ENCODE results near the gene MIAT. TPM values are rescaled to one million over a fixed set of nuclear protein-coding genes. Genes with fewer than 3 reads are reported as not detected.

Gene MIAT
- total RNA-seq, 1 donor from 2014 or later = 47.8 TPM

DNA sequence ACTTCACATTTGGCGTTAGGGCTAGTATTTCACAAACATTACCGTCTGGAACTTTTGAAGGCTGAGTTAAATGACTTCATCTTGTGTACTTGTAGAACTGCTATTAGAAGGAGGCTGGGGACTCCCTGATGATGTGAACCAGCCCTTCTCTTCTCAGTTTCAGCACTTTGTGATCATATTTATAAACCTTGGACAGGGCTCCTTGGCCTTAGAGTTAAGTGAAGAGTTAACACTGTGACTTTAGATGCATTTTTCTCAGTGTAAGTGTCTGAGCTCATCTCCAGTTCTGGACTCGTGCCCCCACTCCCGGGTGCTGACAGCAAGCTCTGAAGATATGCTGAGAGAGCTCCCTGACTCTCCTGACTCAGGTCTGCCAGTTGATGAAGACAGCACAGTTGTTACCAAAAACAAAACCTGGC, 8.4 kb downstream of the MIAT start:
- intact Hi-C loops (cut with micrococcal nuclease) = loop anchor here (1.0 kb wide), 1 partner anchor 163 kb away; no protein-coding TSS in a partner anchor

DNA sequence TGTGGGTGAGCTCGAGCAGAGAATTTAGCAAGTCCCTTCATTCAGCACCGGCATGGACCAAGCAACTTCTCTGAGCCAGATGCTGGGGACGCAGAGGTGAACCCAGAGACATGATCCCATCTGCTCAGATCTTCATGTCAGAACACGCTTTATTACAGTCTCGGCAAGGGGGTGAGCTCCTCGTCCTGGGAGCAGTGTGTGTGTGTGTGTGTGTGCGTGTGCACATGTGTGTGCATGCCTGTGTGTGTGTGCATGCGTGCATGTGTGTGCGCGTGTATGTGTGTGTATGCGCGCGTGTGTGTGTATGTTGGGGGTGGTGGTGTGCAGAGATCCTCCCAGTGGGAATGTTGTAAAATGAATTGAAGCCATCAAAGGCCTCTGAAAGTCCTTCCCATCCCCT, 9.8 kb downstream of the MIAT start:
- intact Hi-C loops (cut with micrococcal nuclease) = no loop called here

DNA sequence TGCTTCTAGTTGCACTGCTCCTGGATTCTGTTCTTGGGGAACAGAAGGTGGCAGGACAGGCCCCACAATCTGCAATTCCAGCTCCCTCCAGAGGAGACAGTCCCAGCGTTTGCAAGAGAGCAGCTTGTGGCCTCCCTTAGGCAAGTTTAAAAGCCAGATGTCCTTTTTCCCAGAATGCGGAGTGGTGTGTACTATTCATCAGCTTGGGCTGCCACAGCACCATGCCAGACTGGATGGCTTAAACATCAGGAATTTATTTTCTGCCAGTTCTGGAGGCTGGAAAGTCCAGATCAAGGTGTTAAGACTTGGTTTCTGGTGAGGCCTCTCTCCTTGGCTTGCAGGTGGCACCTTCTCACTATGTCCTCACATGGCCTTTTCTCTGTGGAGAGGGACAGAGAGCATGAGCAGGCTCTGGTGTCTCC, 11.7 kb downstream of the MIAT start:
- intact Hi-C loops (cut with micrococcal nuclease) = no loop called here

DNA sequence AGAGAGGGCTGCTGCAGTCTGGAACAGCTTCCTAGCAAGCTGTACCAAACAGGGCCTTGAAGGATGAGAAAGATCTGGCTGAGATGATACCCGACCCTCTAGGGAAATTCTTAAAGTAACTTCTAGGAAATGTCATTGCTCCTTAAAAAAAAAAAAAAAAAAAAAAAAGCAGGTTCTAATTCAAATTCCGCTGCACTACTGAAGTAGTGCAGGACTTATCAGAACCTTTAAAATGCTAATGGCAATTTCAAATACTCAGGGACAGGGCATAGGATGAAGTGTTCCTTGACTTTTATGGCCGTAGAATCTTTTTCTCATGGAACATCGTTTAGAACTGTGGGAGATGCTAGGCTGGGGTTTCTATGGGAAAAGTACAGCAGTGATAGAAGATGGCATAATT, 13.1 kb downstream of the MIAT start:
- intact Hi-C loops (cut with micrococcal nuclease) = loop anchor here (2.0 to 10.0 kb wide), 4 partner anchors 28 to 1247 kb away; partner anchors contain the start of gene PITPNB

DNA sequence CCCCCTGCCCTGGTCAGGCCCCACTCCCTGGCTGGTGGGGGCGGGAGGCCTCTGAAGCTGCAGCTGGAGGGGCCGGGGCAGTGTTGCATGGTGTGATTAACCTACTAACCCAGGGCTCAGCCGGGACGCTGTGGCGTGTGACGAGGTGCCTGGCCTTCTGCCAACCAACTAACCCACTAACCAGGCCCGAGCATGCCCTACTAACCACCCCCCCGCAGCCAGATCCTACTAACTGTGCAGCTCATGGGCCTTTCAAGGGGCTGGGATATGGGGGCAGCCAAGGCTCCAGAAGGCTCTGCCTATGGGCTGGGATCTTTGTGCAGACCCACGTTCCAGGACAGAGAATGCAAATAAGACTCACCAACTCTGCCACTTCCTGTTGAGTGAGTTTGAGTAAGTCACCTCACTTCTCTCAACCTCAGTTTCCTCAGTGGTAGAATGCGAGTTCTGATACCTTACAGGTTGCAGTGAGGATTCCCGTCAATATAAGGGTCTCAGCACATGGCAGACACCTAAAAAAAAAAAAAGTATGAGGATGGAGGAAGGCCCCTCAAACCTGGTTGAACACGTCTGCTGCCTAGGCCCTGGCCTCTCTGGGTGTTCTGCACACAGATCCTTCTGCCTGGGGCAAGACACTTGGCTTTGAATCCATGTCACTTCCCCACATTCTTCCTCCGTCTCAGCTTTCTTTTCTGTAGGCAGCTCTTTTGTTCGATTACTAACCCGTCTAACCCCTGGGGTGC, 14.1 kb downstream of the MIAT start:
- intact Hi-C loops (cut with micrococcal nuclease) = loop anchor here (1.0 to 10.0 kb wide), 9 partner anchors 12 to 1246 kb away; partner anchors contain the start of genes ASPHD2, HPS4, PITPNB and SRRD

DNA sequence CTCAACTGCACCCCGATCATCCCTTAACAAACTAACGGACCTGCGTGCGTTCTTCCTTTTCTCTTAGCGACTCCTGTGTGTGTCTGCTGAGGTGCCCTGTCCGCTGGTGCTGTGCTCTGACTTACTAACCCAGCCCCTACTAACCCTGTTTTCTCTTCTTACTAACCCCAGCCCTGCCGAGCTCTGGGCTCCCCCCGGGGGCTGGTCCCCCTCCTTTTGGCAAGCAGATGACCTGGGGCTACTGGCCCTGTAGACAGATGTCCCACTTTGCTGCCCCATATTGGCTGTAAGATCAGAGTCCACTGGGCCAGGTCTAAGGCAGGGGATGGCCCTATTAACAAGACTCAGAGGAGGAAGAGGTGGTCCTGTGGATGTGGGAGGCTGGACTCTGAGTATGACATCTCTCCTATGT, 14.7 kb downstream of the MIAT start:
- intact Hi-C loops (cut with micrococcal nuclease) = loop anchor here (1.0 to 10.0 kb wide), 8 partner anchors 13 to 1245 kb away; partner anchors contain the start of genes ASPHD2, HPS4, PITPNB and SRRD

DNA sequence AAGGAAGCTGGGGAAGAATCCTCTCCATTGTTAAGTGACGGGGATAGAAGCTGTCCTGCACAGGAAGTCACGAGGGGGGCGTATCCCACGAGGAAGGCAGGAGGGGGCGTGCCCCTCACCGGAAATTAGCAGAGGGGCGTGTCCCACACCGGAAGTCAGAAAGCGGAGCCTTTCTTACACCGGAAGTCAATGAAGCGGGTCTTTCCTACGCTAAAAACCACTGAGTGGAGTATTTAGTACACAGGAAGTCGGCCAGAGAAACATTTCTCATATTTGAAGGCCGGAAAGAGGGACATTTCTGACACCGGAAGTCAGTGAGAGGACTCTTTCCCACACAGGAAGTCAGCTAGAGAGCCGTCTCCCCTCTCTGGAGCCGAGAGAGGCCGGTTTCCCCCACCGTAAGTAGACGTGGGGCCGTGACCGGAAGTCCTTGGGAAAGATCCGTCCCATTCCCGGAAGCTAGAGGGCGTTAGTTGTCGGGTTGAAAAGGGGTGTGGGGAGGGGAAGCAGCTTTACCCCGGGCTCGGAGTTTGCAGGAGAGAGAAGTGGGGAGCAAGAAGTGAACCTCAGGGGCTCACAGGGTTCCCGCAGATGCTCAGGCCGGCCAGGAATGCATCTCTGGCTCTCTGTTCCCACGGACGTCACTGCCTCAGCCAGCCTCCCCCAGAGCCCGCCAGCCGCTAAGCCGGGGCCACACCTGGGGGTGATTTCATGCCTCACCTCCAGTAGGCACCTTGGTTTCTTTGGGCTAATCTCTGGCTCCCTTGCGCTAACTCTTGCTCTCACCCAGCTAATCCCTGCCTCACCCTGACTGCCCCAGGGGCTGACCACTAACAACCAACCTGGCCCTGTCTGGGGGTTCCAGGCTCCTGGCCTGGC, 15.4 kb downstream of the MIAT start:
- intact Hi-C loops (cut with micrococcal nuclease) = loop anchor here (1.0 to 10.0 kb wide), 8 partner anchors 14 to 1244 kb away; partner anchors contain the start of genes ASPHD2, HPS4, PITPNB and SRRD

DNA sequence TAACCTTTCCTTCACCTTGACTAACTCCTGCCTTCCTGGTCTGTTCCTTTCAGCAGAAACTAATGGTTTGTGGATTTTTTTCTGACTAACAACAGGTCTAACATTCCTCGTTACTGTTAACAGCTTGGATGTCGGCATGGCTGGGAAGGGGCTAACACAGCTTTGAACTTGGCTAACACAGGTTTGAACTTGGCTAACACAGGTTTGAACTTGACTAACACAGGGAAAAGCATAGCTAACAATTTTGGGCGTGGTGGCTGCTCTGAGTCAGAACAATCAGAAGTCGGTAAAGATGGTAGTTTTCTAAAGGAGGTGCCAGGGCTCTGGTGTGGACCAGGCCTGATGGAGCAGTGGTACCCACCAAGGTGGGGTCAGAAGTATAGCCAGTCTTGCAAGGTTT, 16.1 kb downstream of the MIAT start:
- intact Hi-C loops (cut with micrococcal nuclease) = loop anchor here (5.0 to 10.0 kb wide), 3 partner anchors 61 to 1244 kb away; partner anchors contain the start of gene PITPNB

DNA sequence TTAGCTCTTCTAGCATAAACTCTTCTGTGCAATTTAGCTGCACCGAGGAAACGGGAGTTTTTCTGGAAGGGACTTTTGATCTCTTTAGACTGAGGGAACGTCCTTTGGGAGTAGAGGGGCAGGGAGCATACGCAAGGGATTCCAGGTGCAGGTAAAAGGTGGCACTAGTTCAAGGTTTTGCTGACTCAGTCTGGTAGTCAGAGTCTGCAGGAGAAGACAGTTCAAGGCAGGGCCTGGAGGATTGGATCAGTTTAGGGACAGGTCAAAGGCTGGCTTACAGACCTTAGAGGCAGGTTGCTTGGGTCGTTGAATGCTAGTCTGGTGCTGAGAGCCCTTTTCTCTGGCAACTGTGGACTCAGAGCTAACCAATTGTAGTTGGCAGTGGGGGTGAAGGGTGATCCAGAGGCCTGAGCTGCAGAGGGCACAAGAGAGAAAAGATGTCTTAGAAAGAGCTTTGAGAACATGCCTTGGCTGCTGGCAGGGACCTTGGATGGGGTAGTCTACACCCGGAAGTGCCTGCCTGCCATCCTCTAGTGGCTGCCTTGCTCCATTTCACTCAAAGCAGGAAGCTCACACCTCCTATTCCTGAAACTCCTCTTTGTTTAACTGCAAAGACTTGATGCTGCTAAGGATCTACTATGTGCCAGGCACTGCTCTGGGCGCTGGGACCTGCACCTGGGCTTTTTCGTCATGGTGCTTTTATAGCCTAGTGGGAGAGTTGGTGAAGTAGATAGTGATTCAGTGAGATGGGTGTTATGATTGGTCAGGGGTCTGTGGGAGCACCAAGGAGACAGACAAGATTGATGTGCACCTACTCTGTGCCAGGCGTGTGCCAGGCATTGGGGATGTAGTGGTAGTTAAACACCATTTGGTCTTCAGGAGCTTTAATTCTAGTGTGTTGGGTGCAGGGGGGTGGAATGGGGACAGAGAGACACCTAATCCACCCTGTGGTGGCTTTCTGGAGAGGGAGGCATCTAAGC, 17.1 kb downstream of the MIAT start:
- intact Hi-C loops (cut with micrococcal nuclease) = loop anchor here (5.0 to 10.0 kb wide), 3 partner anchors 60 to 1243 kb away; partner anchors contain the start of gene PITPNB

DNA sequence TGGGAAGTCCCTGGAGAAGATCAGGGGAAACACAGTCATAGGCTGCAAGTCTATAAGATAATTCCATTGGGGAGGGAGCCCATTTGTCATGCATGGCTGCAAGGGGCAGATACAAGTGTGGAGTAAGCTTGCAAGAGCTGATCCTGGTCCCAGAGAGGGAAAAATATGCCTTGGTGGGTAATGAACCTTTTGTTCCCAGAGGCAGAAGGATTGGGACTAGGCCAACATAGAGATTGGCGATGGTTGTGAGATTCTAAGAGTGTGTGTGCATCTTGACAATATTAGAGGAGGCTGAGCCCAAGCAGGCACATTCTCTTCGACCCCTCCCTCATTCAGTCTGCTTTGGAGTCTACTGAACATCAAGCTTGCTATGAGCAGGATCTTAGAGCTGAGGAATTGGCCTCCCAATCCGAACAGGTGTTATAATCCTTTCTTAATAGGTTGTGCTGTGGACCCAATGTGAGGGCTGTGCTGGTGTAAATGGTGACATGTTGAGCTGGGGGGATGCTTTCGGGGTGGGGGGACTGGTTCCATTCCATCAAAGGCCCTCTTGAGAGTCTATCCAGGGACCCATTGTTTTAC, 18.4 kb downstream of the MIAT start:
- intact Hi-C loops (cut with micrococcal nuclease) = loop anchor here (10.0 kb wide), 1 partner anchor 59 kb away; no protein-coding TSS in a partner anchor

DNA sequence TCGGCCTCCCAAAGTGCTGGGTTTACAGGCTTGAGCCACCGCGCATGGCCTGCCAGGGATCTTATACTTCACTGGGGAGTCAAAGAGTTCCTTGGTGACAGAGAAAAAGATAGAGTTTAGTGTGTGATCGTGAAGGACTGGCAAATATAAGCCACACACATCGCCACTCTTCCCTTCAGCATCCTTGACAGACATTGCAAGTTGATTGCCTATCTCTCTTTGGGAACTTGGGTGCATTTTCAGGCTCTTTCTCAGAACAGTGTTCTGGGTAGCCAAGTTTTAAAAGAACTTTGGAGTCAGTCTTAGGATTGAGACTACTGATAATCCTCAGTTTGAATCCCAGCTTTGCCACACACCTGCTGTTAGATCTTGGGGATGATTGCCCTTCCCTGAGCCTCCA, 19.8 kb downstream of the MIAT start:
- intact Hi-C loops (cut with micrococcal nuclease) = loop anchor here (10.0 kb wide), 1 partner anchor 58 kb away; no protein-coding TSS in a partner anchor

DNA sequence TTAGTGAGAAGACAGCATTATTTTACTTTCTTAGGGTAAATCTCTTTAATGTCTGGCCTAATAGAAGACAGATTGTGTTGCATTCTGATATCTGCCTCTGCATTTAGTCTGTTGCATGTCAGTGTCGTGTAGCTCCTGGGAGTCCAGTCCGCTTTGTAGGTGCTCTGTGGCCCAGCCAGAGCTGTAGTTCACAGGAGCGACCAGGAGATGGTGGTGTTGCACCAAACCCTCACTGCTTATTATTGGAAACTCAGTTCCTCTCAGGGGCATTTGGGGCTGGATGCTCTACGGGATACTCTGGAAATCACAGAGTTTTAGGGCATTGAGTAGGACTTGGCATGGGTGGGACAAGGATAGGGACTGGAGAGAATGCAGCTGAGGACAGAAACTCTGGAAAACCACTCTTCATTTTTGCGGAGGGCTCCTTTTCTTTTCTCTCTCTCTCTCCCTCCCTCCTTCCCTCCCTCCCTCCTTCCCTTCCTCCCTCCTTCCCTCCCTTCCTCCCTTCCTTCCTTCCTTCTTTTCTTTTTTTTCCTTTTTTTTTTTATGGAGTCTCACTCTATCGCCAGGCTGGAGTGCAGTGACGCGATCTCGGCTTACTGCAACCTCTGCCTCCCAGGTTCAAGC, 21.7 kb downstream of the MIAT start:
- intact Hi-C loops (cut with micrococcal nuclease) = loop anchor here (10.0 kb wide), 1 partner anchor 56 kb away; no protein-coding TSS in a partner anchor

DNA sequence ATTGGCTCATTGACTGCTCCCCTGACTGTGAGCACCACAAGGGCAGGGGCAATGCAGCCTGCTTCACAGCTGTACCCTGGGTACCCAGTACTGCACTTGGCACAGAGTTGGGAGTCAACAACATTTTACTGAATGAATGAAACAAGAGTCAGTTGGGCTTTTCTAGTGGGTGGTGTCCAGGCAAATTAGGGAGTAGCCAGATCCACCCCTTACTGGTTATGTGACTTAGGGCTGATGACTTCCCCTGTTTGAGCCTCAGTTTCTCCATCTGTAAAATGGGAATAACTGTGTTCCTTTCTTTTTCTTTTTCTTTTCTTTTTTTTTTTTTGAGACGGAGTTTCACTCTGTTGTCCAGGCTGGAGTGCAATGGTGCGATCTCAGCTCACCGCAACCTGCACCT, 23.1 kb downstream of the MIAT start:
- intact Hi-C loops (cut with micrococcal nuclease) = no loop called here

DNA sequence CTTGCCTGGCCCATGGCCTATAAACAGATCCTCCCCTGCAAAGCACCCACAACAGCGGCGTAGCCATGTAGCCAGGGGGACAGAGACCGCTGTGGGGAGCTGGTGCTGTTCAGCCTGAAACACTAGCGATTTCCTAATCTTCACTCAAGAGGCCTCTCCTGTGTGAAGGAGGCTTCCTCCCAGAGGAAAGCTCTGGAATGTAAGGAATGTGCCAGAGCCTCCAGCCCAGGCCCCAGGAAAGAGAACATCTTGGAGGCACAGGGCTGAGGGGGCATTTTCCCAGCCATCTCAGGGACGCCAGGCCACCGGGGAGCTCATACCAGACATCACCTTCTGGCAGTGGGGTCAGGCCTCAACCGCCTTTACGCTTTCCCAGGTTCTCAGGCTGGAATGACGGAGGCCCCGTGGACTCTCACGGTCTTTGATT, 24.0 kb downstream of the MIAT start:
- intact Hi-C loops (cut with micrococcal nuclease) = no loop called here

DNA sequence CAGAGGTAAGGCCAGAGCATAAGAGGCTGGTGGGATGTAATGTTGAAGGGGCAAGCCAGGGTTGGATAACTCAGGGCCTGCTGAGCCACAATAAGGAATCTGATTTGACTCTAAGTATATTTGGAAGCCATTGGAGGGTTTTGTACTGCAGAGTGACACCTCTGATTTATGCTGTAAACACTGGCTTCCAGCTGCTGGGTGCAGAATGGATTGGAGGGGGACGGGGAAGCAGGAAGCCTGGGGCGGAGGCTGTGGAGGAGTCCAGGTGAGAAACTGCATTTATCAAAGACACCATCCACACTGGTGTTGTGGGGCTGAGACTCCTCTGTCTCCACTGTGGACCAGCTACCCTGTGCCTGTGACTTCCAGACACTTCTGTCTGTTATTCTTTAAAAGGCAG, 26.8 kb downstream of the MIAT start:
- intact Hi-C loops (cut with micrococcal nuclease) = no loop called here

DNA sequence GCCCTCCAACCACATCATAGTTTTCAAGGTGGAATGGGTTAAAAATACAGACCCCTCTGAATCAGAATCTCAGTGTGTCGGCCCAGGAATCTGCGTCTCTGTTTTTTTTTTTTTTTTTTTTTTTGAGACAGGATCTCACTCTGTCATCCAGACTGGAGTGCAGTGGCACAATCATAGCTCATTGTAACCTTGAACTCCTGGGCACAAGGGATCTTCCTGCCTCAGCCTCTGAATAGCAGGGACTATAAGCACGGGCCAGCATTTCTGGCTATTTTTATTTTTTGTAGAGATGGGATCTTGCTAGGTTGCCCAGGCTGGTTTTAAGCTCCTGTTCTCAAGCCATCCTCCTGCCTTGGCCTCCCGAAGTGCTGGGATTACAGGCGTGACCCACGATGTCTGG, 28.2 kb downstream of the MIAT start:
- intact Hi-C loops (cut with micrococcal nuclease) = no loop called here

DNA sequence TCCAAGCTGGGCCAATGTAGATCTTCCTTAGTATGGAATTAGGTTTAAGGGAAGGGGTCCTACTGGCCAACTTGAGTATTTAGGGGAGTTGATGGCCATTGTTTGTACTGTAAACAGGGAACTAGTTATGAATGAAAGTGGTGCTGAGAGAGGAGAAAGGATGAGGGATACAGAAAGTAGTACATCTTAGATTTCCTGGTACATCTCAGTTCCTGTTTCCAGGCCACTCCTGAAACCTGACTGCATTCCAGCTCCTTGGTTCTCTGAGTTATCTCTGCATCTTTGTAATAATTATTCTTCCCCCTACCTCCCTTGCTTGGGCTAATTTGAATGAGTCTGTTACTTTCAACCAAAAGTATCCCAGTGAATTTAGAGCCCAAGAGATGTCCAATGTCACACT, 30.1 kb downstream of the MIAT start:
- intact Hi-C loops (cut with micrococcal nuclease) = no loop called here

DNA sequence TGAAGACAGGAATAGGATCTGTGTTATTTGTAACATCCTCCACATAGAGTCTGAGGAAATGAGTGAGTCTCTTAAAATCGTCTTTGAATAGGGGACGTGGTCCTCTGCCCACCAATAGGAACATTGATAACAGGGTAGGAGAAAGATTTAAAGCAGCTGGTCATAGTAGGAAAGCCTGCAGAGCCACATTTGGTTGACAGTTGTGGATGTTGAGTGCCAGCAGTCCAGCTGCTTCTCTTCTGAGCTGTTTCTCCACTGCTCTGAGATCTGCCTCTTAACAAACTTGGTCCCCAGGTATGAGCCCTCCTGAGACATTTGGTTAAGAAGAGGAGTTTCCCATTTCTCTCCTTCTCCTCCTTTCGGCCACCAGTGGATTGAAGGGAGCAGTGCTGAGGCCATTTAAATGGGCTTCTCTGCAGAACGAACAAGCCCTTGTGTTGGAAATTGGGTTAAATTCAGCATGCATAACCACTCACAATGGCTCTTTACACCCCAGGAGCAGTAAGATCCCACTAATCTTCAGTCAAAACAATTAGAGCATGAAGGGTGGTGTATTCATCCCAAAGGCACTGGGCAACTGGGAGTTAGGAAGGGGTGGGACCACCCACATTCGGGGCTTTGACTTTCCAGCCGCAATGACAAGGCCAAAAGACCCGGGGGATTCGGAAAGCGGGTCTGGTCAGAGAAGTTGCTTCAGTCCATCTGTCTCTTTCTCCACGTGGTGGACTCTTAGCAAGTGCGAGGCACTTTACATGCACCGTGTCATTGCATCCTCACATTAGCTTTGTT, 32.3 kb downstream of the MIAT start:
- intact Hi-C loops (cut with micrococcal nuclease) = no loop called here

All from T-helper 2 cell treated with Interferon-gamma antibody and Interleukin-4, amounts not matched to agents 100 ng/mL and 5 ng/mL, for 36 hours (primary cell).